PC-3 (cell line): ENCODE measurements around the gene EFHC2.

Experiments
- CTCF ChIP-seq: fragments of 300-600 bp; sonication (generic); conservative IDR thresholded peaks from 2 replicates; pipeline ENCODE4 v1.5.1; 2017; ENCODE audit warnings: antibody characterized with exemption, low read depth, mild to moderate bottlenecking, low read length
- EZH2 ChIP-seq: fragments of 300-600 bp; sonication (generic); IDR thresholded peaks from one replicate; pipeline ENCODE4 v1.6.1; 2017; ENCODE audit warnings: antibody characterized with exemption, mild to moderate bottlenecking, low read length; ENCODE audit not compliant: unreplicated experiment

GRCh38 chrX:44282753-44283152 is 60.7 kb downstream of the EFHC2 start:
- TF ChIP-seq EZH2 = no peak
- no peak for TF ChIP-seq CTCF
